Stimulated activated naive CD8-positive, alpha-beta T cell treated with anti-CD3 and anti-CD28 coated beads, Interleukin-15, amount 100 ng/mL, for 72 hours (primary cell): ENCODE data around the gene PARVB.
"Not testable (repeated sequence)": the region's sequence is repeated elsewhere in the genome, so short reads cannot be mapped to it uniquely, and the experiment has no call there.

Experiments
- ATAC-seq: fragments of 150-1000 bp; cut with Tn5 transposase; 2 replicates; pipeline ENCODE4 v1.10.0; 2021; ENCODE audit warnings: mild to moderate bottlenecking, moderate library complexity
- DNase-seq, 2 donors: peaks; one replicate each; pipeline ENCODE4 v3.0.0; 2021 to 2022
- H3K27ac Mint-ChIP-seq, 2 donors: one replicate each; pipeline ENCODE4 v1.8.0; 2022; ENCODE audit warnings: mild to moderate bottlenecking in 2 of 2, mixed read lengths in 2 of 2, moderate library complexity in 2 of 2
- H3K27me3 Mint-ChIP-seq: one replicate; pipeline ENCODE4 v1.8.0; 2022; ENCODE audit warnings: mixed read lengths
- H3K4me1 Mint-ChIP-seq: one replicate; pipeline ENCODE4 v1.8.0; 2022; ENCODE audit warnings: mild to moderate bottlenecking, mixed read lengths
- H3K4me3 Mint-ChIP-seq, 2 donors: one replicate each; pipeline ENCODE4 v1.8.0; 2022; ENCODE audit warnings: mild to moderate bottlenecking in 2 of 2, mixed read lengths in 2 of 2, moderate library complexity in 1 of 2
- H3K9me3 Mint-ChIP-seq, 2 donors: one replicate each; pipeline ENCODE4 v1.8.0; 2022; ENCODE audit warnings: mixed read lengths in 2 of 2

PARVB gene

GRCh38 chr22:44094751-44095302 lies 70.7 kb downstream of the PARVB start:
- H3K4me3 Mint-ChIP-seq: no peak overlapping the region
- ATAC-seq: no peak
- H3K27ac Mint-ChIP-seq: no peak overlapping the region
- H3K4me1 Mint-ChIP-seq: peaks cover 14% of the 10 kb centered on the region
- no peak for DNase-seq
- H3K27me3 Mint-ChIP-seq: no peaks in the 10 kb centered on the region
- no peaks in the 10 kb centered on the region for H3K9me3 Mint-ChIP-seq

- Mint-ChIP-seq H3K4me1 (no peaks in the 10 kb centered on the region), H3K4me3 (no peak overlapping the region), H3K9me3 (no peaks in the 10 kb centered on the region), H3K27me3 (no peaks in the 10 kb centered on the region), H3K27ac (no peak overlapping the region)
- ATAC-seq (no peak), DNase-seq (no peak)
These were observed 72.6 kb downstream of the PARVB start for GRCh38 chr22:44096736-44097135.

- no peak for DNase-seq
- Mint-ChIP-seq H3K4me1 (no peaks in the 10 kb centered on the region), H3K27me3 (no peaks in the 10 kb centered on the region), H3K27ac (no peak overlapping the region), H3K9me3 (no peaks in the 10 kb centered on the region), H3K4me3 (no peak overlapping the region)
- no peak for ATAC-seq
These were observed 73.3 kb downstream of the PARVB start for GRCh38 chr22:44097263-44098020.

GRCh38 chr22:44098021-44098739 lies 74.1 kb downstream of the PARVB start:
- ATAC-seq (no peak), DNase-seq (no peak)
- no peaks in the 10 kb centered on the region for H3K9me3 Mint-ChIP-seq
- H3K4me3 Mint-ChIP-seq: no peak overlapping the region
- no peaks in the 10 kb centered on the region for H3K27me3 Mint-ChIP-seq
- no peaks in the 10 kb centered on the region for H3K4me1 Mint-ChIP-seq
- peak overlapping the region in 1 of 2 donors; percentile 37 for H3K27ac Mint-ChIP-seq

- DNase-seq (no peak), ATAC-seq (no peak)
- H3K4me3 Mint-ChIP-seq: no peak overlapping the region
- no peaks in the 10 kb centered on the region for H3K4me1 Mint-ChIP-seq
- peak overlapping the region in 1 of 2 donors; percentile 40 for H3K27ac Mint-ChIP-seq
- no peaks in the 10 kb centered on the region for H3K27me3 Mint-ChIP-seq
- no peaks in the 10 kb centered on the region for H3K9me3 Mint-ChIP-seq
These were observed 74.9 kb downstream of the PARVB start for GRCh38 chr22:44098966-44099530.

GRCh38 chr22:44099696-44100095 lies 75.6 kb downstream of the PARVB start:
- no peaks in the 10 kb centered on the region for H3K9me3 Mint-ChIP-seq
- H3K27ac Mint-ChIP-seq: no peak overlapping the region
- no peak overlapping the region for H3K4me3 Mint-ChIP-seq
- no peaks in the 10 kb centered on the region for H3K4me1 Mint-ChIP-seq
- DNase-seq (no peak), ATAC-seq (no peak)
- no peaks in the 10 kb centered on the region for H3K27me3 Mint-ChIP-seq

- H3K27me3 Mint-ChIP-seq: no peaks in the 10 kb centered on the region
- H3K27ac Mint-ChIP-seq: no peak overlapping the region
- DNase-seq: no peak
- no peak for ATAC-seq
- H3K9me3 Mint-ChIP-seq: no peaks in the 10 kb centered on the region
- H3K4me3 Mint-ChIP-seq: no peak overlapping the region
- no peaks in the 10 kb centered on the region for H3K4me1 Mint-ChIP-seq
These were observed 76.3 kb downstream of the PARVB start for GRCh38 chr22:44100411-44100810.

GRCh38 chr22:44102121-44102520 lies 78.0 kb downstream of the PARVB start:
- no peak overlapping the region for H3K4me3 Mint-ChIP-seq
- H3K27ac Mint-ChIP-seq: peak overlapping the region in 1 of 2 donors; percentile 90
- H3K4me1 Mint-ChIP-seq: peaks cover 4% of the 10 kb centered on the region
- no peaks in the 10 kb centered on the region for H3K9me3 Mint-ChIP-seq
- ATAC-seq: no peak
- no peaks in the 10 kb centered on the region for H3K27me3 Mint-ChIP-seq
- DNase-seq: no peak

- Mint-ChIP-seq H3K4me1 (peaks cover 7% of the 10 kb centered on the region), H3K27me3 (no peaks in the 10 kb centered on the region), H3K27ac (peak overlapping the region in 1 of 2 donors; percentile 50), H3K4me3 (no peak overlapping the region), H3K9me3 (no peaks in the 10 kb centered on the region)
- DNase-seq: no peak
- ATAC-seq: no peak
These were observed 78.8 kb downstream of the PARVB start for GRCh38 chr22:44102856-44103255.

- Mint-ChIP-seq H3K27me3 (no peaks in the 10 kb centered on the region), H3K9me3 (no peaks in the 10 kb centered on the region), H3K4me1 (peaks cover 7% of the 10 kb centered on the region), H3K4me3 (no peak overlapping the region), H3K27ac (no peak overlapping the region)
- no peak for ATAC-seq
- DNase-seq: no peak
These were observed 79.8 kb downstream of the PARVB start for GRCh38 chr22:44103735-44104480.

GRCh38 chr22:44107340-44107739 lies 83.2 kb downstream of the PARVB start:
- peak; percentile 65 for ATAC-seq
- no peaks in the 10 kb centered on the region for H3K27me3 Mint-ChIP-seq
- no peaks in the 10 kb centered on the region for H3K9me3 Mint-ChIP-seq
- peak overlapping the region in 1 of 2 donors; percentile 22 for H3K27ac Mint-ChIP-seq
- H3K4me3 Mint-ChIP-seq: no peak overlapping the region
- DNase-seq: no peak
- H3K4me1 Mint-ChIP-seq: peaks cover 7% of the 10 kb centered on the region

- no peak for ATAC-seq
- no peak overlapping the region for H3K27ac Mint-ChIP-seq
- no peak overlapping the region for H3K4me3 Mint-ChIP-seq
- H3K9me3 Mint-ChIP-seq: no peaks in the 10 kb centered on the region
- no peaks in the 10 kb centered on the region for H3K27me3 Mint-ChIP-seq
- peaks cover 7% of the 10 kb centered on the region for H3K4me1 Mint-ChIP-seq
- no peak for DNase-seq
These were observed 84.0 kb downstream of the PARVB start for GRCh38 chr22:44108076-44108475.

- Mint-ChIP-seq H3K4me1 (peaks cover 7% of the 10 kb centered on the region), H3K27me3 (no peaks in the 10 kb centered on the region), H3K9me3 (no peaks in the 10 kb centered on the region), H3K27ac (no peak overlapping the region), H3K4me3 (no peak overlapping the region)
- no peak for ATAC-seq
- no peak for DNase-seq
These were observed 84.8 kb downstream of the PARVB start for GRCh38 chr22:44108806-44109385.

- Mint-ChIP-seq H3K27ac (no peak overlapping the region), H3K27me3 (no peaks in the 10 kb centered on the region), H3K4me1 (peaks cover 7% of the 10 kb centered on the region), H3K4me3 (no peak overlapping the region), H3K9me3 (no peaks in the 10 kb centered on the region)
- ATAC-seq: no peak
- DNase-seq: no peak
These were observed 85.3 kb downstream of the PARVB start for GRCh38 chr22:44109416-44109815.

GRCh38 chr22:44110656-44111055 lies 86.6 kb downstream of the PARVB start:
- not testable (repeated sequence) for ATAC-seq, H3K27ac Mint-ChIP-seq, DNase-seq, H3K9me3 Mint-ChIP-seq, H3K27me3 Mint-ChIP-seq, H3K4me3 Mint-ChIP-seq, H3K4me1 Mint-ChIP-seq
